Astrocyte of the spinal cord (primary cell): ENCODE results near the gene RELT.

ENCODE experiments used
- DNase-seq: peaks from one replicate; pipeline ENCODE4 v3.0.0; 2011; ENCODE audit warnings: low read depth, low spot score
- H3K4me3 ChIP-seq: 2 replicates; pipeline ENCODE4 v1.5.1; 2011; ENCODE audit warnings: low read depth, mild to moderate bottlenecking, low read length, moderate library complexity
- CTCF ChIP-seq: IDR thresholded peaks from 2 replicates; pipeline ENCODE4 v1.5.1; 2012; ENCODE audit warnings: low read depth, mild to moderate bottlenecking, low read length, inconsistent platforms
- in situ Hi-C: cut with HindIII; loops from 2 replicates; pipeline ENCODE4 v1.10.0; 2017; ENCODE audit warnings: low sequenced_read_pairs

RELT gene

GRCh38 chr11:73348838-73349237, 27.4 kb upstream of the RELT start:
- H3K4me3 ChIP-seq, result no peak overlapping the region
- DNase-seq, result no peak
- in situ Hi-C loops, result no loop called here
- TF ChIP-seq CTCF, result no peak

GRCh38 chr11:73349633-73350032, 26.6 kb upstream of the RELT start:
- TF ChIP-seq CTCF, result no peak
- in situ Hi-C loops, result no loop called here
- no peak overlapping the region for H3K4me3 ChIP-seq
- DNase-seq, result no peak

- peak; percentile 78 for DNase-seq
- H3K4me3 ChIP-seq, result no peak overlapping the region
- in situ Hi-C loops, result no loop called here
- peak; percentile 96 for TF ChIP-seq CTCF
Observed at GRCh38 chr11:73350908-73351636, 25.1 kb upstream of the RELT start.

GRCh38 chr11:73353422-73353821, 22.8 kb upstream of the RELT start:
- H3K4me3 ChIP-seq, result no peak overlapping the region
- TF ChIP-seq CTCF, result no peak
- DNase-seq, result no peak
- in situ Hi-C loops, result no loop called here

GRCh38 chr11:73355109-73355508, 21.1 kb upstream of the RELT start:
- H3K4me3 ChIP-seq, result no peak overlapping the region
- DNase-seq, result no peak
- in situ Hi-C loops, result no loop called here
- TF ChIP-seq CTCF, result no peak

- no peak for TF ChIP-seq CTCF
- H3K4me3 ChIP-seq, result no peak overlapping the region
- no peak for DNase-seq
- in situ Hi-C loops, result no loop called here
Observed at GRCh38 chr11:73356979-73357860, 19.0 kb upstream of the RELT start.
